GM12878 (cell line): ENCODE results near the gene LGALS3BP. TPM values are rescaled to one million over a fixed set of nuclear protein-coding genes. Genes with fewer than 3 reads are reported as not detected.

ENCODE experiments used
- ATAC-seq: fragments of 200-7000 bp; cut with Tn5 transposase; 3 replicates; pipeline ENCODE4 v1.9.1; 2020; ENCODE audit warnings: mild to moderate bottlenecking, moderate library complexity
- BruUV-seq: library from RNA; stranded (reverse); fragments of 400-500 nt; replicated peaks from 2 replicates; lab custom pipeline; 2021; lab: Mats Ljungman, UMichigan
- CTCF ChIA-PET: fragments of 300-600 bp; sonication (Branson Sonifier 250); formaldehyde crosslinking; extraction: SDS; loops from one replicate; lab custom pipeline; 2021; ENCODE audit warnings: inconsistent platforms; lab: Yijun Ruan, JAX
- POLR2A ChIA-PET: fragments of 350-600 bp; formaldehyde crosslinking; extraction: SDS; loops from one replicate; lab custom pipeline; 2021; ENCODE audit warnings: inconsistent platforms; lab: Charles Lee
- RAD21 ChIA-PET: fragments of 300-600 bp; sonication (Branson Sonifier 250); formaldehyde crosslinking; loops from one replicate; lab custom pipeline; 2023; ENCODE audit warnings: antibody characterized with exemption; ENCODE audit not compliant: unreplicated experiment; lab: Charles Lee
- SMC1A ChIA-PET: fragments of 300-600 bp; sonication (Branson Sonifier 250); formaldehyde crosslinking; loops from one replicate; lab custom pipeline; 2023; ENCODE audit not compliant: unreplicated experiment, uncharacterized antibody; lab: Charles Lee
- DNase-seq: peaks from one replicate; pipeline ENCODE4 v3.0.0-alpha.2; 2011; ENCODE audit warnings: low read depth, low spot score
- FAIRE-seq: peaks from 3 replicates; lab custom pipeline; 2011; peaks lifted over from hg19 to GRCh38; lab: Jason Lieb, UNC
- H2AFZ ChIP-seq: 2 replicates; pipeline ENCODE4 v1.6.0; 2011; ENCODE audit warnings: low read depth, low read length, control low read depth; ENCODE audit not compliant: control insufficient read depth
- H3K27ac ChIP-seq: 2 replicates; pipeline ENCODE4 v1.5.1; 2011; ENCODE audit warnings: control low read depth; ENCODE audit not compliant: control insufficient read depth, insufficient read depth
- H3K27me3 ChIP-seq, 2 experiments: replicated peaks in 1 of 2; 2 replicates each; pipeline versions ENCODE4 v1.6.0 to v1.6.1; 2011; ENCODE audit warnings: low read length in 1 of 2; ENCODE audit not compliant: control insufficient read depth in 2 of 2, insufficient read depth in 2 of 2
- H3K36me3 ChIP-seq, 2 experiments: 2 replicates each; pipeline ENCODE4 v1.5.1; 2011; ENCODE audit warnings: low read length in 1 of 2; ENCODE audit not compliant: control insufficient read depth in 2 of 2, insufficient read depth in 2 of 2
- H3K4me1 ChIP-seq: 2 replicates; pipeline ENCODE4 v1.6.1; 2011; ENCODE audit warnings: mild to moderate bottlenecking, low read length, moderate library complexity, mixed read lengths; ENCODE audit not compliant: control insufficient read depth, insufficient read depth
- H3K4me2 ChIP-seq: 2 replicates; pipeline ENCODE4 v1.6.0; 2011; ENCODE audit warnings: control low read depth; ENCODE audit not compliant: control insufficient read depth, insufficient read depth
- H3K4me3 ChIP-seq: fragments of 200-600 bp; sonication (generic); 2 replicates; pipeline ENCODE4 v1.5.1; 2016
- H3K79me2 ChIP-seq: 2 replicates; pipeline ENCODE4 v1.6.0; 2011; ENCODE audit warnings: low read length; ENCODE audit not compliant: control insufficient read depth, insufficient read depth
- H3K9ac ChIP-seq: 2 replicates; pipeline ENCODE4 v1.8.0; 2011; ENCODE audit warnings: low read length, control low read depth, mixed read lengths; ENCODE audit not compliant: control insufficient read depth, insufficient read depth
- H3K9me3 ChIP-seq: replicated peaks from 3 replicates; pipeline ENCODE4 v1.5.1; 2011; ENCODE audit warnings: mild to moderate bottlenecking, low read length; ENCODE audit not compliant: control insufficient read depth, insufficient read depth
- H4K20me1 ChIP-seq: 2 replicates; pipeline ENCODE4 v1.6.0; 2011; ENCODE audit not compliant: control insufficient read depth, insufficient read depth
- BCL3 ChIP-seq: IDR thresholded peaks from 2 replicates; pipeline ENCODE4 v1.6.1; 2011; ENCODE audit warnings: borderline replicate concordance, low read depth, mild to moderate bottlenecking, moderate library complexity, low read length; ENCODE audit not compliant: insufficient read depth, poor library complexity, severe bottlenecking
- FOXK2 ChIP-seq: fragments of 450-650 bp; IDR thresholded peaks from 2 replicates; pipeline ENCODE4 v1.6.1; 2017; ENCODE audit warnings: mild to moderate bottlenecking, moderate library complexity
- IRF5 ChIP-seq: fragments of 450-650 bp; IDR thresholded peaks from 2 replicates; pipeline ENCODE4 v1.6.1; 2017; ENCODE audit warnings: borderline replicate concordance
- SIX5 ChIP-seq: IDR thresholded peaks from 2 replicates; pipeline ENCODE4 v1.6.1; 2011; ENCODE audit warnings: mild to moderate bottlenecking, low read depth, low read length, moderate library complexity; ENCODE audit not compliant: severe bottlenecking
- SKIL ChIP-seq: fragments of 450-650 bp; IDR thresholded peaks from 2 replicates; pipeline ENCODE4 v1.6.1; 2017; ENCODE audit warnings: mild to moderate bottlenecking, low read depth, inconsistent platforms; ENCODE audit not compliant: poor library complexity, severe bottlenecking
- SMAD5 ChIP-seq: IDR thresholded peaks from 2 replicates; pipeline ENCODE4 v1.6.1; 2016; ENCODE audit warnings: antibody characterized with exemption, low read depth
- WGBS: methylation state at CpG from one replicate; pipeline ENCODE4 v1.1.6; 2016; ENCODE audit warnings: low lambda C conversion rate; ENCODE audit not compliant: insufficient replicate concordance, insufficient coverage; ENCODE audit errors: missing lambda C conversion rate; 5-methylcytosine and 5-hydroxymethylcytosine counted together
- in situ Hi-C: fragments of 300-500 bp; cut with MboI; formaldehyde crosslinking; loops from 9 replicates; pipeline ENCODE4 v1.14.3; 2018; ENCODE audit warnings: mixed read lengths
- intact Hi-C: fragments of 100-400 bp; cut with micrococcal nuclease; formaldehyde crosslinking; loops from one replicate; pipeline ENCODE4 v1.14.2; 2022; ENCODE audit not compliant: unreplicated experiment
- polyA plus RNA-seq, 11 experiments: library from polyadenylated mRNA; depleted of rRNA in 4 of 11; unstranded in 6 of 11; stranded (reverse) in 5 of 11; fragments of >200 nt; fragmentation: Nextera tagmentation in 4 of 11; fragmentation: Illumina TruSeq in 1 of 11; extraction: Ambion mirVana in 4 of 11; extraction: Trizol in 1 of 11; gene quantifications; 1 replicate in 1 of 11; 2 replicates in 10 of 11; pipeline versions ENCODE4 v1.2.1 to v1.2.3, GENCODE V29; 2011 to 2016; ENCODE audit warnings: inconsistent platforms in 2 of 11, missing spikeins in 2 of 11, low read depth in 1 of 11
- total RNA-seq, 4 experiments: library from RNA; depleted of rRNA in 3 of 4; stranded (reverse); fragments of >200 nt in 3 of 4; fragmentation: Illumina TruSeq in 1 of 4; extraction: Trizol in 1 of 4; gene quantifications; 2 replicates each; pipeline versions ENCODE4 v1.2.1 to v1.2.3, GENCODE V29; 2013 to 2021

LGALS3BP gene
- total and polyA plus RNA-seq, 10 of the 15 experiments (the other 5 are each of a cell fraction or from before 2014, with no cell fraction given), result 0.52 to 5.2 (median 1.9) TPM

- FAIRE-seq, result no peak
- in situ Hi-C loops, result no loop called here
These were observed 18.2 kb upstream of the LGALS3BP start for GRCh38 chr17:78997881-78998280.

More at GRCh38 chr17:78997881-78998280, 18.2 kb upstream of the LGALS3BP start:
- Histone ChIP-seq H3K4me3 (no peak overlapping the region), H3K27ac (no peak overlapping the region), H3K4me2 (no peak overlapping the region), H3K9ac (no peak overlapping the region), H3K9me3 (no peaks in the 10 kb centered on the region; the same call in 2 of the 3 replicates), H2AFZ (no peak overlapping the region), H3K36me3 (peaks cover 9 to 19% of the 10 kb centered on the region in 2 experiments), H4K20me1 (peaks cover 3% of the 10 kb centered on the region), H3K27me3 (no peaks in the 10 kb centered on the region), H3K4me1 (no peaks in the 10 kb centered on the region), H3K79me2 (peaks cover 5% of the 10 kb centered on the region; the same call in 1 of the 2 replicates)
- CTCF ChIA-PET, result no interaction called here
- intact Hi-C loops, result no loop called here
- POLR2A ChIA-PET, result no interaction called here
- ATAC-seq (no peak), DNase-seq (no peak)
- SMC1A ChIA-PET, result no interaction called here
- RAD21 ChIA-PET, result no interaction called here
- WGBS, result 91% methylated on average over 6 of the region's 6 CpGs
- no TSS peak for BruUV-seq
- TF ChIP-seq SKIL, result no peak
- TF ChIP-seq SIX5, result no peak
- TF ChIP-seq IRF5, result no peak
- TF ChIP-seq SMAD5, result no peak
- TF ChIP-seq FOXK2, result no peak
- no peak for TF ChIP-seq BCL3
